K562 (cell line): ENCODE measurements around the gene MUC22. TPM values are rescaled to one million over a fixed set of nuclear protein-coding genes. Genes with fewer than 3 reads are reported as not detected.
A peak's percentile ranks its signal among the peaks of the same experiment; 100 is the strongest.

Experiments
- CBFA2T2 ChIP-seq: fragments of 450-650 bp; conservative IDR thresholded peaks from 2 replicates; pipeline ENCODE4 v1.6.1; 2017; ENCODE audit warnings: mild to moderate bottlenecking
- CREB3 ChIP-seq: fragments of 450-650 bp; conservative IDR thresholded peaks from 2 replicates; pipeline ENCODE4 v1.6.1; 2016; ENCODE audit warnings: missing genetic modification characterization, low read depth, mild to moderate bottlenecking, missing compliant biosample characterization, moderate library complexity
- ETV6 ChIP-seq, 3 experiments: fragments of 150-350 bp in 1 of 3; sonication (generic) in 1 of 3; formaldehyde crosslinking in 1 of 3; IDR thresholded peaks; 2 replicates each; pipeline versions ENCODE4 v1.6.1 to v1.8.0; 2014 to 2022; ENCODE audit warnings: borderline replicate concordance in 2 of 3, low read depth in 2 of 3, antibody characterized with exemption in 1 of 3, low read length in 1 of 3, mild to moderate bottlenecking in 1 of 3, missing genetic modification reagents in 1 of 3
- EZH2 ChIP-seq: IDR thresholded peaks from 2 replicates; pipeline ENCODE4 v1.6.1; 2012; ENCODE audit warnings: low read depth, mild to moderate bottlenecking, inconsistent platforms, low read length, borderline replicate concordance
- GATAD2A ChIP-seq: fragments of 450-650 bp; IDR thresholded peaks from 2 replicates; pipeline ENCODE4 v1.6.1; 2017
- LEF1 ChIP-seq: fragments of 450-650 bp; IDR thresholded peaks from 2 replicates; pipeline ENCODE4 v1.6.1; 2016; ENCODE audit warnings: mild to moderate bottlenecking
- RAD51 ChIP-seq: fragments of 450-650 bp; IDR thresholded peaks from 2 replicates; pipeline ENCODE4 v1.7.1; 2016; ENCODE audit warnings: low read depth, mild to moderate bottlenecking, borderline replicate concordance
- SIN3B ChIP-seq: fragments of 450-650 bp; IDR thresholded peaks from 2 replicates; pipeline ENCODE4 v1.6.1; 2017; ENCODE audit warnings: low read depth, mild to moderate bottlenecking, moderate library complexity
- SOX6 ChIP-seq: fragments of 450-650 bp; IDR thresholded peaks from 2 replicates; pipeline ENCODE4 v1.6.1; 2014; ENCODE audit warnings: mild to moderate bottlenecking
- ZNF384 ChIP-seq: IDR thresholded peaks from 2 replicates; pipeline ENCODE4 v1.6.1; 2012; ENCODE audit warnings: low read depth, low read length, improper control_type of control experiment
- ZNF436 ChIP-seq: fragments of 250-450, 450-650 bp; sonication (Bioruptor Pico); formaldehyde crosslinking; IDR thresholded peaks from 2 replicates; pipeline ENCODE4 v1.7.0; 2020; ENCODE audit warnings: mild to moderate bottlenecking
- ZNF75A ChIP-seq: fragments of 450-650 bp; formaldehyde crosslinking; IDR thresholded peaks from 2 replicates; pipeline ENCODE4 v1.4.0; 2020; ENCODE audit warnings: mild to moderate bottlenecking
- polyA plus RNA-seq, 8 experiments: library from polyadenylated mRNA; depleted of rRNA in 4 of 8; stranded (reverse) in 5 of 8; unstranded in 3 of 8; fragments of >200 nt; fragmentation: Nextera tagmentation in 2 of 8; fragmentation: Illumina TruSeq in 1 of 8; extraction: Ambion mirVana in 2 of 8; extraction: Trizol in 1 of 8; gene quantifications; 2 replicates each; pipeline versions ENCODE4 v1.2.1 to v1.2.3, GENCODE V29; 2011 to 2014; ENCODE audit warnings: inconsistent platforms in 1 of 8, missing spikeins in 1 of 8
- total RNA-seq, 7 experiments: library from RNA; depleted of rRNA in 6 of 7; stranded (reverse); fragments of >200 nt in 6 of 7; fragmentation: Illumina TruSeq in 2 of 7; extraction: Trizol in 2 of 7; gene quantifications; 2 replicates each; pipeline versions ENCODE4 v1.2.1 to v1.2.3, GENCODE V29; 2011 to 2021; ENCODE audit warnings: low replicate concordance in 1 of 7
- TF ChIP-seq, protein P1 (sequence below), 2 experiments: fragments of 450-650 bp; IDR thresholded peaks; 2 replicates each; pipeline ENCODE4 v1.6.1; 2016
- TF ChIP-seq, protein P2 (sequence below), 2 experiments: IDR thresholded peaks in 1 of 2; conservative IDR thresholded peaks in 1 of 2; 2 replicates each; pipeline ENCODE4 v1.6.1; 2016; ENCODE audit warnings: low read depth in 2 of 2, mild to moderate bottlenecking in 1 of 2, missing compliant biosample characterization in 1 of 2, missing genetic modification characterization in 1 of 2, moderate library complexity in 1 of 2

The MUC22 gene
- total and polyA plus RNA-seq, 9 of the 15 experiments (the other 6 are each of a cell fraction or from before 2014, with no cell fraction given), result 0.01 to 0.03 TPM; not detected in 7

- TF ChIP-seq SIN3B (no peak), GATAD2A (no peak), RAD51 (no peak; the same call in 1 of the 2 replicates), ETV6 (IDR thresholded peaks at IDR 0.05; ENCODE audit: borderline replicate concordance in 1 of 2, low read depth in 2 of 2, low read length in 1 of 2) (no peak), ETV6 (CRISPR knock-in tag; IDR thresholded peaks at IDR 0.05; ENCODE audit: borderline replicate concordance) (no peak), CBFA2T2 (no peak), CREB3 (0 out of 2 replicates have a peak, but pooled peaks have one; percentile 43), ZNF436 (no peak), SOX6 (no peak), ZNF384 (no peak), EZH2 (no peak), ZNF75A (no peak), LEF1 (no peak; the same call in 1 of the 2 replicates)
- TF ChIP-seq, protein P1, sequence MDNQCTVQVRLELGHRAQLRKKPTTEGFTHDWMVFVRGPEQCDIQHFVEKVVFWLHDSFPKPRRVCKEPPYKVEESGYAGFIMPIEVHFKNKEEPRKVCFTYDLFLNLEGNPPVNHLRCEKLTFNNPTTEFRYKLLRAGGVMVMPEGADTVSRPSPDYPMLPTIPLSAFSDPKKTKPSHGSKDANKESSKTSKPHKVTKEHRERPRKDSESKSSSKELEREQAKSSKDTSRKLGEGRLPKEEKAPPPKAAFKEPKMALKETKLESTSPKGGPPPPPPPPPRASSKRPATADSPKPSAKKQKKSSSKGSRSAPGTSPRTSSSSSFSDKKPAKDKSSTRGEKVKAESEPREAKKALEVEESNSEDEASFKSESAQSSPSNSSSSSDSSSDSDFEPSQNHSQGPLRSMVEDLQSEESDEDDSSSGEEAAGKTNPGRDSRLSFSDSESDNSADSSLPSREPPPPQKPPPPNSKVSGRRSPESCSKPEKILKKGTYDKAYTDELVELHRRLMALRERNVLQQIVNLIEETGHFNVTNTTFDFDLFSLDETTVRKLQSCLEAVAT (IDR thresholded peaks at IDR 0.05), result no peak
- TF ChIP-seq, protein P2, sequence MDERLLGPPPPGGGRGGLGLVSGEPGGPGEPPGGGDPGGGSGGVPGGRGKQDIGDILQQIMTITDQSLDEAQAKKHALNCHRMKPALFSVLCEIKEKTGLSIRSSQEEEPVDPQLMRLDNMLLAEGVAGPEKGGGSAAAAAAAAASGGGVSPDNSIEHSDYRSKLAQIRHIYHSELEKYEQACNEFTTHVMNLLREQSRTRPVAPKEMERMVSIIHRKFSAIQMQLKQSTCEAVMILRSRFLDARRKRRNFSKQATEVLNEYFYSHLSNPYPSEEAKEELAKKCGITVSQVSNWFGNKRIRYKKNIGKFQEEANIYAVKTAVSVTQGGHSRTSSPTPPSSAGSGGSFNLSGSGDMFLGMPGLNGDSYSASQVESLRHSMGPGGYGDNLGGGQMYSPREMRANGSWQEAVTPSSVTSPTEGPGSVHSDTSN (CRISPR knock-in tag; IDR thresholded peaks at IDR 0.05; ENCODE audit: low read depth), result no peak
- TF ChIP-seq, protein P2 (tag; conservative IDR thresholded peaks at IDR 0.05; ENCODE audit: low read depth), result no peak
Observed at GRCh38 chr6:31083742-31084354, 73.6 kb downstream of the MUC22 start (continued).
